BJ (cell line): ENCODE data around the gene VIPR1. TPM values are rescaled to one million over a fixed set of nuclear protein-coding genes. Genes with fewer than 3 reads are reported as not detected.

Experiments used
- CTCF ChIA-PET: fragments of 350-600 bp; formaldehyde crosslinking; extraction: SDS; loops from one replicate; lab custom pipeline; 2021; ENCODE audit warnings: antibody characterized with exemption, inconsistent platforms; lab: Yijun Ruan, JAX
- POLR2A ChIA-PET: fragments of 300-600 bp; sonication (Branson Sonifier 250); formaldehyde crosslinking; extraction: SDS; loops from one replicate; lab custom pipeline; 2021; ENCODE audit warnings: antibody characterized with exemption; lab: Charles Lee
- DNase-seq: peaks from one replicate; pipeline ENCODE4 v3.0.0-alpha.2; 2011; ENCODE audit warnings: low read depth
- H3K27me3 ChIP-seq: 2 replicates; pipeline ENCODE4 v1.6.0; 2011; ENCODE audit warnings: low read length; ENCODE audit not compliant: control insufficient read depth, insufficient read depth
- H3K36me3 ChIP-seq: 2 replicates; pipeline ENCODE4 v1.5.1; 2011; ENCODE audit warnings: low read length; ENCODE audit not compliant: control insufficient read depth, insufficient read depth
- H3K4me3 ChIP-seq: 2 replicates; pipeline ENCODE4 v1.5.1; 2011; ENCODE audit warnings: low read depth, mild to moderate bottlenecking, control low read depth, low read length
- CTCF ChIP-seq: IDR thresholded peaks from 2 replicates; pipeline ENCODE4 v1.5.1; 2011; ENCODE audit warnings: low read depth, mild to moderate bottlenecking, control low read depth, inconsistent platforms, low read length, moderate library complexity; ENCODE audit not compliant: insufficient read depth
- polyA plus RNA-seq: library from polyadenylated mRNA; depleted of rRNA; stranded (reverse); fragments of >200 nt; gene quantifications from 2 replicates; pipeline ENCODE4 v1.2.3, GENCODE V29; 2011

The VIPR1 gene
- polyA plus RNA-seq, 1 experiment: not detected

- no peak overlapping the region for H3K4me3 ChIP-seq
- no peaks in the 10 kb centered on the region for H3K36me3 ChIP-seq
- ChIA-PET CTCF (interaction anchor here (1.7 kb wide), 1 partner anchor 13 kb away, joined by 7 read pairs; no protein-coding TSS in a partner anchor), POLR2A (no interaction called here)
- H3K27me3 ChIP-seq: peaks cover 8% of the 10 kb centered on the region
- no peak for DNase-seq
- no peak for TF ChIP-seq CTCF
These were observed 29.8 kb downstream of the VIPR1 start for GRCh38 chr3:42532229-42532628.

GRCh38 chr3:42533161-42533897 is 30.9 kb downstream of the VIPR1 start:
- no peaks in the 10 kb centered on the region for H3K36me3 ChIP-seq
- TF ChIP-seq CTCF: no peak
- peaks cover 8% of the 10 kb centered on the region for H3K27me3 ChIP-seq
- ChIA-PET POLR2A (no interaction called here), CTCF (interaction anchor here (1.0 to 1.2 kb wide), 3 partner anchors 14 to 303 kb away, joined by 3 to 5 read pairs (median 3); no protein-coding TSS in a partner anchor)
- H3K4me3 ChIP-seq: no peak overlapping the region
- no peak for DNase-seq

GRCh38 chr3:42535981-42536784 is 33.7 kb downstream of the VIPR1 start:
- Histone ChIP-seq H3K4me3 (no peak overlapping the region), H3K36me3 (no peaks in the 10 kb centered on the region), H3K27me3 (peaks cover 5% of the 10 kb centered on the region)
- POLR2A ChIA-PET: no interaction called here
- CTCF ChIA-PET: interaction anchor here (0.7 to 6.0 kb wide), 5 partner anchors 10 to 288 kb away, joined by 3 to 39 read pairs (median 6); no protein-coding TSS in a partner anchor
- DNase-seq: no peak
- peak; percentile 45 for TF ChIP-seq CTCF

- no peak for DNase-seq
- TF ChIP-seq CTCF: no peak
- CTCF ChIA-PET: interaction anchor here (2.0 to 6.0 kb wide), 3 partner anchors 9 to 289 kb away, joined by 6 to 39 read pairs (median 17); no protein-coding TSS in a partner anchor
- Histone ChIP-seq H3K4me3 (no peak overlapping the region), H3K36me3 (no peaks in the 10 kb centered on the region), H3K27me3 (peaks cover 3% of the 10 kb centered on the region)
- POLR2A ChIA-PET: no interaction called here
These were observed 34.9 kb downstream of the VIPR1 start for GRCh38 chr3:42537350-42537749.
